Astrocyte of the cerebellum (primary cell): Measurements from ENCODE around the gene KATNIP.
A peak's percentile ranks its signal among the peaks of the same experiment; 100 is the strongest.

ENCODE experiments used
- DNase-seq: peaks from one replicate; pipeline ENCODE4 v3.0.0-alpha.2; 2011; ENCODE audit warnings: low read depth
- H3K4me3 ChIP-seq: 2 replicates; pipeline ENCODE4 v1.5.1; 2011; ENCODE audit warnings: mild to moderate bottlenecking, low read depth, low read length, moderate library complexity
- CTCF ChIP-seq: IDR thresholded peaks from 2 replicates; pipeline ENCODE4 v1.5.1; 2012; ENCODE audit warnings: low read length, low read depth, moderate library complexity, mild to moderate bottlenecking; ENCODE audit errors: missing control alignments
- in situ Hi-C: cut with HindIII; loops from 2 replicates; pipeline ENCODE4 v1.10.0; 2017; ENCODE audit warnings: low sequenced_read_pairs

KATNIP gene

GRCh38 chr16:27544671-27545070 lies 5.3 kb upstream of the KATNIP start:
- in situ Hi-C loops = no loop called here
- DNase-seq = no peak
- no peak overlapping the region for H3K4me3 ChIP-seq
- no peak for TF ChIP-seq CTCF

- no peak overlapping the region for H3K4me3 ChIP-seq
- TF ChIP-seq CTCF = no peak
- in situ Hi-C loops = no loop called here
- peak; percentile 28 for DNase-seq
Observed at GRCh38 chr16:27547134-27547533, 2.8 kb upstream of the KATNIP start.

- in situ Hi-C loops = no loop called here
- TF ChIP-seq CTCF = no peak
- no peak for DNase-seq
- H3K4me3 ChIP-seq = no peak overlapping the region
Observed at GRCh38 chr16:27547851-27548250, 2.1 kb upstream of the KATNIP start.

GRCh38 chr16:27549464-27549745 lies 539 bp upstream of the KATNIP start:
- in situ Hi-C loops = no loop called here
- DNase-seq = no peak
- no peak for TF ChIP-seq CTCF
- peak overlapping the region; percentile 100 for H3K4me3 ChIP-seq

GRCh38 chr16:27550582-27550920 lies 607 bp downstream of the KATNIP start:
- peak overlapping the region; percentile 100 for H3K4me3 ChIP-seq
- in situ Hi-C loops = no loop called here
- DNase-seq = no peak
- no peak for TF ChIP-seq CTCF

GRCh38 chr16:27551036-27551435 lies 1.1 kb downstream of the KATNIP start:
- H3K4me3 ChIP-seq = peak overlapping the region; percentile 100
- DNase-seq = no peak
- no peak for TF ChIP-seq CTCF
- in situ Hi-C loops = no loop called here

- no peak for DNase-seq
- no peak overlapping the region for H3K4me3 ChIP-seq
- TF ChIP-seq CTCF = no peak
- in situ Hi-C loops = no loop called here
Observed at GRCh38 chr16:27556471-27556870, 6.5 kb downstream of the KATNIP start.
